Measurements from ENCODE around the gene PRR29.

PRR29 gene

GRCh38 chr17:63998050-63998720 lies at the start of gene PRR29:
TSS of gene PRR29 (plus strand) at chr17:63998351. CDS start at chr17:63998365, 14 bp downstream.
- intact Hi-C loops (cut with DNase I): no loop called here

GRCh38 chr17:63948521-63948920 lies 49.6 kb upstream of the PRR29 start:
- intact Hi-C loops (cut with DNase I): no loop called here
- DNase-seq: no peak

More at GRCh38 chr17:63998050-63998720, at the start of gene PRR29:
- DNase-seq: peak in 41 of 42 donors; percentile 28 to 82 (median 66)

GRCh38 chr17:63949576-63950250 lies 48.4 kb upstream of the PRR29 start:
- intact Hi-C loops (cut with DNase I): no loop called here
- no peak for DNase-seq

- DNase-seq: peak in 5 of 42 donors; percentile 10 to 40 (median 22)
- intact Hi-C loops (cut with DNase I): no loop called here
These were observed 46.9 kb upstream of the PRR29 start for GRCh38 chr17:63950940-63951907.

- DNase-seq: no peak
- intact Hi-C loops (cut with DNase I): no loop called here
These were observed 43.6 kb upstream of the PRR29 start for GRCh38 chr17:63954402-63955063.

GRCh38 chr17:63955232-63955631 lies 42.9 kb upstream of the PRR29 start:
- intact Hi-C loops (cut with DNase I): no loop called here
- DNase-seq: no peak

GRCh38 chr17:63955791-63956190 lies 42.4 kb upstream of the PRR29 start:
- intact Hi-C loops (cut with DNase I): no loop called here

GRCh38 chr17:63956296-63956920 lies 41.7 kb upstream of the PRR29 start:
- no peak for DNase-seq
- intact Hi-C loops (cut with DNase I): no loop called here

More at GRCh38 chr17:63955791-63956190, 42.4 kb upstream of the PRR29 start:
- no peak for DNase-seq

- DNase-seq: no peak
- intact Hi-C loops (cut with DNase I): no loop called here
These were observed 38.1 kb upstream of the PRR29 start for GRCh38 chr17:63960006-63960405.

GRCh38 chr17:63960430-63960829 lies 37.7 kb upstream of the PRR29 start:
- intact Hi-C loops (cut with DNase I): no loop called here
- no peak for DNase-seq

GRCh38 chr17:63961355-63962212 lies 36.6 kb upstream of the PRR29 start:
- intact Hi-C loops (cut with DNase I): no loop called here
- peak in 2 of 42 donors; percentile 17 to 36 for DNase-seq

- intact Hi-C loops (cut with DNase I): no loop called here
- DNase-seq: no peak
These were observed 35.8 kb upstream of the PRR29 start for GRCh38 chr17:63962298-63962744.

GRCh38 chr17:63963123-63963522 lies 35.0 kb upstream of the PRR29 start:
- intact Hi-C loops (cut with DNase I): no loop called here
- DNase-seq: no peak

- DNase-seq: no peak
- intact Hi-C loops (cut with DNase I): no loop called here
These were observed 31.4 kb upstream of the PRR29 start for GRCh38 chr17:63966646-63967264.

GRCh38 chr17:63967953-63968352 lies 30.2 kb upstream of the PRR29 start:
- no peak for DNase-seq
- intact Hi-C loops (cut with DNase I): no loop called here

- intact Hi-C loops (cut with DNase I): no loop called here
- DNase-seq: no peak
These were observed 28.9 kb upstream of the PRR29 start for GRCh38 chr17:63969278-63969677.

- intact Hi-C loops (cut with DNase I): no loop called here
- DNase-seq: no peak
These were observed 25.4 kb upstream of the PRR29 start, which contains the start of gene SCN4A for GRCh38 chr17:63972796-63973195. TSS of gene SCN4A (minus strand) at chr17:63972918. CDS start at chr17:63972841, 77 bp downstream.

Data from head of caudate nucleus (tissue), 42 donors.